Omental fat pad (tissue), 4 donors: ENCODE results near the gene LIX1. TPM values are rescaled to one million over a fixed set of nuclear protein-coding genes. Genes with fewer than 3 reads are reported as not detected.

ENCODE experiments used
- ATAC-seq: fragments of 150-250 bp; one replicate; pipeline ENCODE4 v1.9.1; 2016; ENCODE audit warnings: mild to moderate bottlenecking, moderate library complexity; ENCODE audit not compliant: low FRiP score
- DNase-seq: peaks from one replicate; pipeline ENCODE4 v3.0.0-alpha.2; 2019; ENCODE audit warnings: low spot score
- total RNA-seq, 4 donors: library from RNA; depleted of rRNA; stranded (reverse); fragments of >200 nt; gene quantifications; one replicate each; pipeline ENCODE4 v1.1.0, GENCODE V29; 2016
- TF ChIP-seq, protein P1 (sequence below), 3 donors: fragments of 450-650 bp; IDR thresholded peaks; one replicate each; pipeline ENCODE4 v1.5.1; 2016 to 2017; ENCODE audit warnings: antibody characterized with exemption in 3 of 3, mild to moderate bottlenecking in 3 of 3, moderate library complexity in 2 of 3

LIX1 gene
- total RNA-seq, 4 donors from 2014 or later: not detected

DNA sequence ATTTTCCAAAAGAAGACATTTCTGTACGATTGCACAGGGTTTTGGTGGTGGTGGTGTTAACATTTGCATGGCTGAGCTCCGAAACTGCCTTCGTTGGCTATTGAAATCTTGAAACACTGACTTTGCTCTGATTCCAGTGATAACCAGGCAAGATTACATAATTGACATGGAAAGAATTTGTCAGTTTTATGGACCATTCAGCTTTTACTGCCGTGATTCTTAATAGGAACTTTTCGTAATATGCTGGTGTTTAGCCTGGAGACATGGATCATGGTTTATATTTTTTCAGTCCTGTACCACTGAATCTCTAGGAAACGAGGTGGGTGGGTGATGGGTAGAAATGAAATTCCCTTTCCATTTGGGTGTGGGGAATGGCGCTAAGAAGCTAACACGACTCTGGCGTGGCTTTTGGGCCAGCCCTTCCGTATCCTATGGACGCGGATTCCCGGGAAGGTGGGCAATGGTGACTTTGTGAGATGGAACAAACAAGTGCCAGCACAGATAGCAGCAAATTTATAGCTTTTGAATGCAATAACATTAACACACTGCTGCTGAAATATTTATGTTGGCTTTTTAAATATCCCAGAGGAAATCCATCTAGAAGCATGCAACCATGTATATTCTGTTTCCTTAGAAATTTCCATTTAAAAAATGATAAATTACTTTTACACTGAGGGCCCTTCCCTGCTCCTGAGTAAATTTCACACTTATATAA lies 36.8 kb downstream of the LIX1 start:
- no peak for DNase-seq

DNA sequence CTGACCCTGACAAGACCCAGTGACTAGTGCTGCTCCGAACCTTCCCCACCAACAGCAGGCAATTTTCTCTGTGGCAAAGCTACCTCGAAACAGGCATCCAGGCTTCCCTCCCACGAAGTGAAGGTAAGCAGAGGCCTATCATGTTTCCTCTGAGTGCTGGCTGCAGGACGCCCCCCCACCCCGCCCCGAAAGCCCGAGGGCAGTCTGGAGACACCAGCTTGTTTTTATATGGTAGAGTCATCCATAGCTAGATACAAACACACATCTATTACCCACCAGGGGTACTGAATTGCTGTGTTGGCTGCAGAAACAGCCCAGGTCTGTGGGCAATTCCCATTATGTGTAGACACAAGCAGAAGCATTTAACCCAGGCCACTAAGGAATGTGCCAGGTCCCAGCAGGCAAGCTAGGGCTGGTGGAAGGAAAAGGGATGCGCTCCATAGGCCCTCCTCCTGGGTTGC lies 40.4 kb downstream of the LIX1 start:
- DNase-seq: no peak
- no peak for ATAC-seq
- TF ChIP-seq, protein P1, sequence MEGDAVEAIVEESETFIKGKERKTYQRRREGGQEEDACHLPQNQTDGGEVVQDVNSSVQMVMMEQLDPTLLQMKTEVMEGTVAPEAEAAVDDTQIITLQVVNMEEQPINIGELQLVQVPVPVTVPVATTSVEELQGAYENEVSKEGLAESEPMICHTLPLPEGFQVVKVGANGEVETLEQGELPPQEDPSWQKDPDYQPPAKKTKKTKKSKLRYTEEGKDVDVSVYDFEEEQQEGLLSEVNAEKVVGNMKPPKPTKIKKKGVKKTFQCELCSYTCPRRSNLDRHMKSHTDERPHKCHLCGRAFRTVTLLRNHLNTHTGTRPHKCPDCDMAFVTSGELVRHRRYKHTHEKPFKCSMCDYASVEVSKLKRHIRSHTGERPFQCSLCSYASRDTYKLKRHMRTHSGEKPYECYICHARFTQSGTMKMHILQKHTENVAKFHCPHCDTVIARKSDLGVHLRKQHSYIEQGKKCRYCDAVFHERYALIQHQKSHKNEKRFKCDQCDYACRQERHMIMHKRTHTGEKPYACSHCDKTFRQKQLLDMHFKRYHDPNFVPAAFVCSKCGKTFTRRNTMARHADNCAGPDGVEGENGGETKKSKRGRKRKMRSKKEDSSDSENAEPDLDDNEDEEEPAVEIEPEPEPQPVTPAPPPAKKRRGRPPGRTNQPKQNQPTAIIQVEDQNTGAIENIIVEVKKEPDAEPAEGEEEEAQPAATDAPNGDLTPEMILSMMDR (IDR thresholded peaks at IDR 0.05): no peak

More for the DNA sequence above, 36.8 kb downstream of the LIX1 start:
- TF ChIP-seq, protein P1 (IDR thresholded peaks at IDR 0.05): no peak
- no peak for ATAC-seq

DNA sequence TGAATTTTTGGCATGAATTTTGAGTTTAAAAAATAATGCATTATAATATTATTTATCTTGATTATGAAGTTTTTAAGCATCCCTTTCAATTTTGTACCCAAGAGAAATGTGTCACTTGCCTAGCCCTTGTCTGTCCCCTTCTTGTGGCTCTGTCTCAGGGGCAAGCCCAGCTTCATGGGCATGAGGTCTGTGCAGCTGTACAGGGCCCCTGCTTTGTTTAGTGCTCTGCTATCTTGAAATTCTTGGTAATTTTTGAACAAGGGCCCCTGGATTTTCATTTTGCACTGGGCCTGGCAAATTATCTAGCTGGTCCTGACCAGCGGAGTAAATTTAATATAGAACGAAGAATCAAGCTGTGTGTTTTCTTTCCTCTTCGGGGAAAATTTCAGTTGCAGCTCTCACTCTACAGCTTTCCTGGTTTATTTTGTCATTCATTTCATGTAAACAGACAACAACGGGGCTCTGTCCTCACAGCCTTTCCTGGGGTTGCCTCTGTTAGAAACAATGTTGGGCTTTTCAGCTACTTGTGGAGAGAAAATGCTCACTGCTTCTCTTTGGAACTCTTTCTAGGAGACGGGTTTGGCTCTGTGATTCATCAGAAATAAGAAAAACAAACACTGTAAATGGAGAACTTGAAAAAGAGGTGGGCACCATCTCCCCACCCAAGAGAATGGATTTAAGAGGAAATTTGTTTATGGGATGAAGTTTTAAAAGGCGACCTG lies 41.1 kb downstream of the LIX1 start:
- TF ChIP-seq, protein P1 (IDR thresholded peaks at IDR 0.05): no peak
- DNase-seq (no peak), ATAC-seq (no peak)

DNA sequence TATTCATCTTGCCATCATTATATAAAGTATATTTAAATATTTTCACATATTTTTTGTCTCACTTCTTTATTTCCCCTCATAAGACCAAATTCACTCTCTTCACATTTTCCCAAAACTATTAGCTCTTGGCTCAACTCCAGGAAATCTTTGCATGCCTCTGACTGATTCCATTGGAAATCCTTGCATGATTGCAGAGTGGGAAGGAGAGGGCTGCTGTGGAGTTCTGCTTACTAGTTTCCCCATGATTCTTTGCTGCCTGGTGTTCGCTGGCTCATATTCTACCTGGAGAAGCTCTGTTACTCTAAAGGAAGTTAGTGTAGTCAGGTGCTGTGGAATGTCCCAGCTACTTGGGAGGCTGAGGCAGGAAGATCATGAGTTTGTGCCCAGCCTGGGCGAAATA lies 41.9 kb downstream of the LIX1 start:
- ATAC-seq (no peak), DNase-seq (no peak)
- TF ChIP-seq, protein P1 (IDR thresholded peaks at IDR 0.05): no peak

DNA sequence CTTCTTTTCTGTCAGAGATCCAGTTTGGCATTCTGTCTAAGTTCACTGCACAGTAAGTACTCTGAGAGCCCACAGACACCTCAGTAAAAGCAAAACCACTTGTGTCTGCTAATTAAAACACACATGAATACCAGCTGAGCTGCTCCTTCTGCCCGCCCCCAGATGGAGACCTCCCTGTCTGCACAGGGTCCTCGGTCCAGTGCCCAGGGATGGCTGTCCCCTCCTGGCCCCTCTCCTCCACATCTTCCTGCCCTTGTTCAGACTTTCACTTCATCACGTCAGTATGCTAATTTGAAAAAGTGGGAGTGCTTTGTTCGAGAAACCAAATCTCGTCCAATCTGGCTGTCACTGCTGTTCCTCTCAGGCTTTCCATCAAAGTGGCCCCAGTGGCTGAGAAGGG lies 43.5 kb downstream of the LIX1 start:
- ATAC-seq (no peak), DNase-seq (no peak)
- TF ChIP-seq, protein P1 (IDR thresholded peaks at IDR 0.05): no peak

DNA sequence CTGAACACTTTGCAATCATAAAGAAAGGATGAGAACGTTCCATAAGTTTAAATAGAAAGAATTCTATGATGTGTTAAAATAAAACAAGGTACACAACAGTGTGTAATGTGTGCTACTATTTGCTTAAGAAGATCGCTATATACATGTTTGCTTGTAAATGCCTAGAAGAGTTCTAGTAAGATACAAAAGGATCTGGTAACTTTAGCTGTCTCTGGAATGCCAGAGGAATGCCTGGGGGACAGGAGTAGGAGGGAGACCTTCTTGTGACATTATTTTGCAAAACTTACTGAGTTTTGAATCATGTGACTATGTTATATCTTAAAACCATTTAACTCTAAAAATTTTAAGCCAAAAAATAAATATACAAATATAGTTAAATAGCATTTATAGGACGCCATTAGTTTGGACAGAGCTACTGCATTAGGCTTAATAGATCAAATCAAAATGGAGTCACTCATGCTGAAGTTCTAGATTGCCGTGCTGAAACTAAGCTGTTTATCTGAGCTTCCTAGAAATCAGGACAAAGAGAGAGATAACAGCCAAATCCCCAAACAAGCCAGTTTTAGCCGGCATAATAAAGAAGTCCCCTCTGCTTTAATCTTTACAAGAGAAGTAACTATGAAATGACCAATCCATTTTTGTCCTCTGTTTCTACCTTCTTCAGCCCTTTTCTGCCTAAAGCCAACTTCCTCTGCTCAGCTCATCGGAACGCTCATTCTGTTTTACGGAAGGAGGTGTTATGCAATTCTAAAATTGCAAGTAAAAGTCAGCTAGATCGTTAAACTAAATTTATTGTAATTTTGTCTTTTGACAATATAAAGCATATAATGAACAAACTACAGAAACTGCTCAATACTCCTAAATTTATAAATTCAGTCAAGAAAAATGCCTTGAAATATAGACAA lies 44.8 kb downstream of the LIX1 start:
- TF ChIP-seq, protein P1 (IDR thresholded peaks at IDR 0.05): no peak
- DNase-seq (no peak), ATAC-seq (no peak)
